GM12878 (cell line): ENCODE data around the gene SVIL. TPM values are rescaled to one million over a fixed set of nuclear protein-coding genes. Genes with fewer than 3 reads are reported as not detected.

Experiments used
- ATAC-seq: fragments of 200-7000 bp; cut with Tn5 transposase; 3 replicates; pipeline ENCODE4 v1.9.1; 2020; ENCODE audit warnings: mild to moderate bottlenecking, moderate library complexity
- BruUV-seq: library from RNA; stranded (reverse); fragments of 400-500 nt; replicated peaks from 2 replicates; lab custom pipeline; 2021; lab: Mats Ljungman, UMichigan
- CTCF ChIA-PET: fragments of 300-600 bp; sonication (Branson Sonifier 250); formaldehyde crosslinking; extraction: SDS; loops from one replicate; lab custom pipeline; 2021; ENCODE audit warnings: inconsistent platforms; lab: Yijun Ruan, JAX
- POLR2A ChIA-PET: fragments of 350-600 bp; formaldehyde crosslinking; extraction: SDS; loops from one replicate; lab custom pipeline; 2021; ENCODE audit warnings: inconsistent platforms; lab: Charles Lee
- RAD21 ChIA-PET: fragments of 300-600 bp; sonication (Branson Sonifier 250); formaldehyde crosslinking; loops from one replicate; lab custom pipeline; 2023; ENCODE audit warnings: antibody characterized with exemption; ENCODE audit not compliant: unreplicated experiment; lab: Charles Lee
- SMC1A ChIA-PET: fragments of 300-600 bp; sonication (Branson Sonifier 250); formaldehyde crosslinking; loops from one replicate; lab custom pipeline; 2023; ENCODE audit not compliant: unreplicated experiment, uncharacterized antibody; lab: Charles Lee
- DNase-seq: peaks from one replicate; pipeline ENCODE4 v3.0.0-alpha.2; 2011; ENCODE audit warnings: low read depth, low spot score
- FAIRE-seq: peaks from 3 replicates; lab custom pipeline; 2011; peaks lifted over from hg19 to GRCh38; lab: Jason Lieb, UNC
- H2AFZ ChIP-seq: 2 replicates; pipeline ENCODE4 v1.6.0; 2011; ENCODE audit warnings: low read depth, low read length, control low read depth; ENCODE audit not compliant: control insufficient read depth
- H3K27ac ChIP-seq: 2 replicates; pipeline ENCODE4 v1.5.1; 2011; ENCODE audit warnings: control low read depth; ENCODE audit not compliant: control insufficient read depth, insufficient read depth
- H3K27me3 ChIP-seq, 2 experiments: replicated peaks in 1 of 2; 2 replicates each; pipeline versions ENCODE4 v1.6.0 to v1.6.1; 2011; ENCODE audit warnings: low read length in 1 of 2; ENCODE audit not compliant: control insufficient read depth in 2 of 2, insufficient read depth in 2 of 2
- H3K36me3 ChIP-seq, 2 experiments: 2 replicates each; pipeline ENCODE4 v1.5.1; 2011; ENCODE audit warnings: low read length in 1 of 2; ENCODE audit not compliant: control insufficient read depth in 2 of 2, insufficient read depth in 2 of 2
- H3K4me1 ChIP-seq: 2 replicates; pipeline ENCODE4 v1.6.1; 2011; ENCODE audit warnings: mild to moderate bottlenecking, low read length, moderate library complexity, mixed read lengths; ENCODE audit not compliant: control insufficient read depth, insufficient read depth
- H3K4me2 ChIP-seq: 2 replicates; pipeline ENCODE4 v1.6.0; 2011; ENCODE audit warnings: control low read depth; ENCODE audit not compliant: control insufficient read depth, insufficient read depth
- H3K4me3 ChIP-seq: fragments of 200-600 bp; sonication (generic); 2 replicates; pipeline ENCODE4 v1.5.1; 2016
- H3K79me2 ChIP-seq: 2 replicates; pipeline ENCODE4 v1.6.0; 2011; ENCODE audit warnings: low read length; ENCODE audit not compliant: control insufficient read depth, insufficient read depth
- H3K9ac ChIP-seq: 2 replicates; pipeline ENCODE4 v1.8.0; 2011; ENCODE audit warnings: low read length, control low read depth, mixed read lengths; ENCODE audit not compliant: control insufficient read depth, insufficient read depth
- H3K9me3 ChIP-seq: replicated peaks from 3 replicates; pipeline ENCODE4 v1.5.1; 2011; ENCODE audit warnings: mild to moderate bottlenecking, low read length; ENCODE audit not compliant: control insufficient read depth, insufficient read depth
- H4K20me1 ChIP-seq: 2 replicates; pipeline ENCODE4 v1.6.0; 2011; ENCODE audit not compliant: control insufficient read depth, insufficient read depth
- BMI1 ChIP-seq: fragments of 450-650 bp; IDR thresholded peaks from 2 replicates; pipeline ENCODE4 v1.6.1; 2016; ENCODE audit warnings: mild to moderate bottlenecking, moderate library complexity, borderline replicate concordance
- CBX3 ChIP-seq: fragments of 200-600 bp; sonication (generic); IDR thresholded peaks from 2 replicates; pipeline ENCODE4 v1.6.1; 2016; ENCODE audit warnings: low read depth, borderline replicate concordance
- CTCF ChIP-seq, 3 experiments: IDR thresholded peaks in 2 of 3; conservative IDR thresholded peaks in 1 of 3; 2 replicates each; pipeline ENCODE4 v1.5.1; 2011; ENCODE audit warnings: low read depth in 3 of 3, low read length in 3 of 3, mild to moderate bottlenecking in 3 of 3, control low read depth in 2 of 3, moderate library complexity in 2 of 3, inconsistent platforms in 1 of 3, mixed read lengths in 1 of 3; ENCODE audit not compliant: control insufficient read depth in 2 of 3, insufficient read depth in 1 of 3; ENCODE audit errors: extremely low read depth in 1 of 3
- E4F1 ChIP-seq: fragments of 450-650 bp; IDR thresholded peaks from 2 replicates; pipeline ENCODE4 v1.6.1; 2018; ENCODE audit warnings: borderline replicate concordance, mild to moderate bottlenecking; ENCODE audit not compliant: partially characterized antibody
- NFXL1 ChIP-seq: fragments of 450-650 bp; IDR thresholded peaks from 2 replicates; pipeline ENCODE4 v1.6.1; 2017; ENCODE audit warnings: antibody characterized with exemption, mild to moderate bottlenecking, borderline replicate concordance
- POLR2AphosphoS5 ChIP-seq: IDR thresholded peaks from 2 replicates; pipeline ENCODE4 v1.6.1; 2011; ENCODE audit warnings: mild to moderate bottlenecking, low read length, inconsistent platforms
- RAD51 ChIP-seq: fragments of 450-650 bp; IDR thresholded peaks from 2 replicates; pipeline ENCODE4 v1.6.1; 2016; ENCODE audit warnings: moderate library complexity, mild to moderate bottlenecking, inconsistent platforms
- ZNF207 ChIP-seq: fragments of 450-650 bp; IDR thresholded peaks from 2 replicates; pipeline ENCODE4 v1.6.1; 2014; ENCODE audit warnings: antibody characterized with exemption, mild to moderate bottlenecking, borderline replicate concordance
- ZNF592 ChIP-seq: fragments of 450-650 bp; IDR thresholded peaks from 2 replicates; pipeline ENCODE4 v1.6.1; 2017; ENCODE audit warnings: mild to moderate bottlenecking, moderate library complexity
- ZZZ3 ChIP-seq: IDR thresholded peaks from 2 replicates; pipeline ENCODE4 v1.6.1; 2011; ENCODE audit warnings: low read depth; ENCODE audit not compliant: control insufficient read depth, insufficient read length
- WGBS: methylation state at CpG from one replicate; pipeline ENCODE4 v1.1.6; 2016; ENCODE audit warnings: low lambda C conversion rate; ENCODE audit not compliant: insufficient replicate concordance, insufficient coverage; ENCODE audit errors: missing lambda C conversion rate; 5-methylcytosine and 5-hydroxymethylcytosine counted together
- in situ Hi-C: fragments of 300-500 bp; cut with MboI; formaldehyde crosslinking; loops from 9 replicates; pipeline ENCODE4 v1.14.3; 2018; ENCODE audit warnings: mixed read lengths
- intact Hi-C: fragments of 100-400 bp; cut with micrococcal nuclease; formaldehyde crosslinking; loops from one replicate; pipeline ENCODE4 v1.14.2; 2022; ENCODE audit not compliant: unreplicated experiment
- polyA plus RNA-seq, 11 experiments: library from polyadenylated mRNA; depleted of rRNA in 4 of 11; unstranded in 6 of 11; stranded (reverse) in 5 of 11; fragments of >200 nt; fragmentation: Nextera tagmentation in 4 of 11; fragmentation: Illumina TruSeq in 1 of 11; extraction: Ambion mirVana in 4 of 11; extraction: Trizol in 1 of 11; gene quantifications; 1 replicate in 1 of 11; 2 replicates in 10 of 11; pipeline versions ENCODE4 v1.2.1 to v1.2.3, GENCODE V29; 2011 to 2016; ENCODE audit warnings: inconsistent platforms in 2 of 11, missing spikeins in 2 of 11, low read depth in 1 of 11
- total RNA-seq, 4 experiments: library from RNA; depleted of rRNA in 3 of 4; stranded (reverse); fragments of >200 nt in 3 of 4; fragmentation: Illumina TruSeq in 1 of 4; extraction: Trizol in 1 of 4; gene quantifications; 2 replicates each; pipeline versions ENCODE4 v1.2.1 to v1.2.3, GENCODE V29; 2013 to 2021

SVIL gene
- total and polyA plus RNA-seq, 10 of the 15 experiments (the other 5 are each of a cell fraction or from before 2014, with no cell fraction given), result 0.22 to 1.9 (median 0.87) TPM

- Histone ChIP-seq H3K79me2 (no peaks in the 10 kb centered on the region), H4K20me1 (no peaks in the 10 kb centered on the region), H3K4me1 (no peaks in the 10 kb centered on the region), H3K9me3 (no peaks in the 10 kb centered on the region), H2AFZ (no peak overlapping the region), H3K4me3 (no peak overlapping the region), H3K27ac (no peak overlapping the region), H3K9ac (no peak overlapping the region), H3K27me3 (no peaks in the 10 kb centered on the region), H3K4me2 (no peak overlapping the region), H3K36me3 (no peaks in the 10 kb centered on the region)
- SMC1A ChIA-PET, result interaction anchor here (0.5 to 2.9 kb wide), 8 partner anchors 9 to 208 kb away, joined by 3 to 15 read pairs (median 4); partner anchors contain the start of gene SVIL
- FAIRE-seq, result no peak
- POLR2A ChIA-PET, result interaction anchor here (1.0 to 2.0 kb wide), 4 partner anchors 9 to 83 kb away, joined by 3 to 11 read pairs (median 4); partner anchors contain the start of gene SVIL
- no TSS peak for BruUV-seq
- RAD21 ChIA-PET, result interaction anchor here (0.7 to 1.8 kb wide), 5 partner anchors 9 to 89 kb away, joined by 3 to 5 read pairs (median 4); partner anchors contain the start of gene SVIL
- CTCF ChIA-PET, result interaction anchor here (0.9 to 2.1 kb wide), 7 partner anchors 9 to 131 kb away, joined by 3 to 5 read pairs (median 4); partner anchors contain the start of gene SVIL
- no peak; the same call in 1 of the 3 replicates for ATAC-seq
- WGBS, result 27% methylated on average over 12 of the region's 12 CpGs
- in situ Hi-C loops, result no loop called here
- no peak for DNase-seq
- intact Hi-C loops, result no loop called here
- TF ChIP-seq CTCF (IDR thresholded peaks at IDR 0.05 in 2 of 3, conservative IDR thresholded peaks at IDR 0.05 in 1 of 3; ENCODE audit: control insufficient read depth in 2 of 3, extremely low read depth in 1 of 3, insufficient read depth in 1 of 3, low read depth in 3 of 3, low read length in 3 of 3) (no peak), E4F1 (no peak), ZZZ3 (no peak), RAD51 (no peak), CBX3 (no peak), ZNF207 (no peak), NFXL1 (no peak), BMI1 (no peak), POLR2AphosphoS5 (no peak), ZNF592 (no peak)
Observed at GRCh38 chr10:29643771-29644501, 9.2 kb upstream of the SVIL start.
